NCI-H1694 (cell line): ENCODE measurements around the gene LCT.
A peak's percentile ranks its signal among the peaks of the same experiment; 100 is the strongest.
"Not testable (repeated sequence)": the region's sequence is repeated elsewhere in the genome, so short reads cannot be mapped to it uniquely, and the experiment has no call there.

ENCODE experiments used
- DNase-seq: peaks from one replicate; lab custom pipeline; 2025; lab: John Stamatoyannopoulos, UW

The LCT gene

GRCh38 chr2:135836596-135837270, at the start of gene LCT:
TSS of gene LCT (minus strand) at chr2:135837184. CDS start at chr2:135837169, 15 bp downstream.
- DNase-seq, result no peak

GRCh38 chr2:135885709-135886108, 48.7 kb upstream of the LCT start:
- DNase-seq, result no peak

- no peak for DNase-seq
Observed at GRCh38 chr2:135882415-135882814, 45.4 kb upstream of the LCT start.

- not testable (repeated sequence) for DNase-seq
Observed at GRCh38 chr2:135876770-135877169, 39.8 kb upstream of the LCT start.

- peak; percentile 98 for DNase-seq
Observed at GRCh38 chr2:135876066-135876711, 39.2 kb upstream of the LCT start, which contains the start of gene MCM6. TSS of gene MCM6 (minus strand) at chr2:135876443. CDS start at chr2:135876365, 78 bp downstream.

- DNase-seq, result no peak
Observed at GRCh38 chr2:135875491-135876065, 38.6 kb upstream of the LCT start.

- no peak for DNase-seq
Observed at GRCh38 chr2:135874777-135875365, 37.9 kb upstream of the LCT start.

GRCh38 chr2:135870571-135870970, 33.6 kb upstream of the LCT start:
- DNase-seq, result no peak

GRCh38 chr2:135863233-135863632, 26.2 kb upstream of the LCT start:
- DNase-seq, result no peak

- no peak for DNase-seq
Observed at GRCh38 chr2:135862718-135863117, 25.7 kb upstream of the LCT start.

GRCh38 chr2:135853401-135853800, 16.4 kb upstream of the LCT start:
- DNase-seq, result no peak

GRCh38 chr2:135851858-135852257, 14.9 kb upstream of the LCT start:
- DNase-seq, result no peak

- DNase-seq, result no peak
Observed at GRCh38 chr2:135850892-135851668, 14.1 kb upstream of the LCT start.

GRCh38 chr2:135849087-135849486, 12.1 kb upstream of the LCT start:
- DNase-seq, result no peak

- no peak for DNase-seq
Observed at GRCh38 chr2:135845997-135846396, 9.0 kb upstream of the LCT start.

GRCh38 chr2:135845257-135845656, 8.3 kb upstream of the LCT start:
- DNase-seq, result no peak

GRCh38 chr2:135844301-135844895, 7.4 kb upstream of the LCT start:
- DNase-seq, result no peak

- DNase-seq, result no peak
Observed at GRCh38 chr2:135843671-135844070, 6.7 kb upstream of the LCT start.

GRCh38 chr2:135840601-135841000, 3.6 kb upstream of the LCT start:
- no peak for DNase-seq

- peak; percentile 11 for DNase-seq
Observed at GRCh38 chr2:135839713-135840112, 2.7 kb upstream of the LCT start.

GRCh38 chr2:135838502-135838901, 1.5 kb upstream of the LCT start:
- no peak for DNase-seq

GRCh38 chr2:135832891-135833290, 4.1 kb downstream of the LCT start:
- no peak for DNase-seq
